CD4-positive, alpha-beta T cell treated with Interleukin-4 for 1 hour (primary cell): ENCODE results near the gene C2orf72.

Source experiments
- DNase-seq, 2 donors: peaks; one replicate each; pipeline ENCODE4 v3.0.0-alpha.2; 2020 to 2022

Gene C2orf72

DNA sequence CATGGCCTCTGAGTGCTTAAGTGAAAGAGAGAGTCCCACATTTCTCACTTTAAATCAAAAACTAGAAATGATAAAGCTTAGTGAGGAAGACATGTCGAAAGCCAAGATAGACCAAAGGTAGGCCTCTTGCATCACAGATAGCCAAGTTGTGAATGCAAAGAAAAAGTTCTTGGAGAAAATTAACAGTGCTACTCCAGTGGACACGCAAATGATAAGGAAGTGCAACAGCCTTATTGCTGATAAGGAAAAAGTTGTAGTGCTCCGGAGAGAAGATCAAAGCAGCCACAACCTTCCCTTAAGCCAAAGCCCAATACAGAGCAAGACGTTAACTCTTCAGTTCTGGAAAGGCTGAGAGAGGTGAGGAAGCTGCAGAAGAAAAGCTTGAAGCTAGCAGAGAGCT, 51.4 kb downstream of the C2orf72 start:
- DNase-seq, result no peak

DNA sequence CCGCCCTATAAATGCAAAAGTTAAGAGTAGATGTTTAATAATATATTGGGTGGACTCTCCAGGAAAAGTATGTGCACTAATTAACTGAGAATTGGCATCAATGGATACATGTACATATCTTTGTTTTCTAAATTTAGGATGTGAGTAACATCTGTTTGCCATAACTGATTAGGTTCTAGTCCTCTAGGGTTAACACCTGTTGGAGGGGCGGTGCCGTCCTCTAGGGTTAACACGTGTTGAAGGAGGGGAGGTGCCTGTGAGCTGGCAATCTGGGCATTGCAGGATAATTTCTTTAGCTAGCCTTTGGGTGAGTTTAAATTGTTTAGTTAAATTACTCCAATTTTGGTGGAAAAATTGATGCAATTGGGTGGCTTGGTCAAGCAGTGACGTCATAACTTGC, 56.6 kb downstream of the C2orf72 start:
- no peak for DNase-seq

DNA sequence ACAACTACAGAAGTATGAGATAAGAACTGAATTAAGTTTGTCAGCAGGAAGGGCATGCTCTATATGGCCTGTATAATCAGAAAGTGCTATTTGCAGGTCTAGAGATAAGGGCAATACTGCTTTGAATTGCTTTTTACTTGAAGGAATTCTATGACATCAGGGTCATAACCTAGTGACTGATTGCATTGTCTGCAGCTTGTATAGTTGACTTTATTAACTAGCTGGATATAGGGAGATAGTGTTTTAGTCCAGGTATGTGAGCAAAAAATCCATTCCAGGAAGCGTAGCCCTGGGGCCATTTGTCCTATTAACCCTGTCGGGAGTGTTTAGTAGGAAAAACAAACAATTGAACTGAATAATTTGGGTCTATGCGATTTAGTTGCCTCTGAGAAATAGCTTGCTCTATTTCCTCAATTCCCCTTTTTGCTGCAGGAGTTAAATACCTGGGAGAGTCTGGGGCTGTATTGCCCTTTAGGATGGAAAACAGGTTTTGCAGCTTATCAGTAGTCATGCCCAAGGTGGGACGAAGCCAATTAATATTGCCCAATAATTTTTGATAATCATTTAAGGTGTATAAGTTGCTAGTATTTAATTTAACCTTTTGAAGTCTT, 57.5 kb downstream of the C2orf72 start:
- no peak for DNase-seq
